EL (cell line): ENCODE measurements around the gene ANKRD29.

Experiments used
- DNase-seq: peaks from one replicate; pipeline ENCODE4 v3.0.0-alpha.2; 2016

Gene ANKRD29

GRCh38 chr18:23662309-23663263 is at the start of gene ANKRD29:
TSS of gene ANKRD29 (minus strand) at chr18:23662911. CDS start at chr18:23662730, 181 bp downstream.
- DNase-seq = peak; percentile 45

GRCh38 chr18:23712445-23712844 is 49.7 kb upstream of the ANKRD29 start:
- DNase-seq = no peak

DNA sequence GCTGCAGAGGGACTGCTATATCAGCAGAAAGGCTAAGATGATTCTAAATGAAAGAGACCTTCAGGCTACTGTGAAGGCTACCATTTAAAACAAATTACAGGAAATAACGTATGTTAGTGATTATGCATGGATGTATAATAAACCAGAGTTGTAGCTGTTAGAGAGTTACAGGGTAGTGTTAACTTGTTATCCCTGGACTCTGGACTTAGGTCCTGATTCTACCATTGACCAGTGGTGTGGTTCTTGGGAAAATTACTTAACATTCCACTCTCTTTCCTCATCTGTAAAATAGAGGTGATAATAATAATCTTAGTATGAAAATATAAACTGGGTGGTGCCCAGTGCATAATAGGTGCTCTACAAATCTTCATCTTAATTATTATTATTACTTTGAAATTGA is 48.7 kb upstream of the ANKRD29 start:
- no peak for DNase-seq

GRCh38 chr18:23710946-23711345 is 48.2 kb upstream of the ANKRD29 start:
- no peak for DNase-seq

GRCh38 chr18:23710068-23710527 is 47.4 kb upstream of the ANKRD29 start:
- DNase-seq = peak; percentile 42

DNA sequence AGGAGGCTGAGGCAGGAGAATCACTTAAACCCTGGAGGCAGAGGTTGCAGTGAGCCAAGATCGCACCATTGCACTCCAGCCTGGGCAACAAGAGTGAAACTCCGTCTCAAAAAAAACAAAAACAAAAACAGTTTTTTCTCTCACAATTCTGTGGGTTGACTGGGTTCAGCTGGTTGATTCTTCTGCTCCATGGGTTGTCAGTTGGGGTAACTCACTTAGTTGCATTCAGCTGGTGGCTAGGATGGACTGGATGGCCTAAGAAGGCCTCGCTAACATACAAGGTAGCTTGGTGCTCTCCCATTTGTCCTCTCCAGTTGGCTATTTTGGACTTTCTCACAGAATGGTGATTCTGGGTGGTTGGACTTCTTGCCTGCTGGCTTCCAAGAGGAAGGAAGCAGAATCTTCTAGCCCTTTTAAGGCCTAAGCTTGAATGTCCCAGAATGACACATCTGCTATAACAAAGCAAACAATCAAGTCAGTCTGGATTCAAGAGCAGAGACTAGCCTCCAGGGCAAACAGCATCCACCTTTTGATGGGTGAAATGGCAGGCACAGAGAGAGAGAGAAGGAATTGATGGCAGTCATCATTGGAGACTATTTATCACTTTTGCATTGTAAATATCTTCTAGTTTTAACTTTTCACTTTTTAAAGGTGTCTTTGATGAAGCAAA is 44.4 kb upstream of the ANKRD29 start:
- no peak for DNase-seq

DNA sequence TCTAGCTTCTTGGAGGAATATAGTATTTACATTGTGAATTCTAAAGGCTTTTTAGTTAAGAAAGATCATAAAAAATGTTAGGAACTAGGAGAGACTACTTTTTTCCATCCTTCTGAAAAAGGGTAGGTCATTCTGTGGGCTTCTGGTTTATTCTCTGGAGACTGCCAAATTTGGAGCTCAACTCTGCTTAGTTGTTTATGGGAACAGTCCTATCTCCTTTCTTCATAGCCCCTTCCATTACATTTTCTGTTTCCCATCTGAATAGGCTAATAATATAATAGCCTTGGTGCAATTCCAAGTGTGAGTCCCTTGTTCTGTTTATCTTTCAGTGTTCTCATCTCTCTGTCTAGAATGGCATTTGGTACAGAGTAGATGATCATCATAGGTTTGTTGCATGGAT is 42.1 kb upstream of the ANKRD29 start:
- DNase-seq = no peak

DNA sequence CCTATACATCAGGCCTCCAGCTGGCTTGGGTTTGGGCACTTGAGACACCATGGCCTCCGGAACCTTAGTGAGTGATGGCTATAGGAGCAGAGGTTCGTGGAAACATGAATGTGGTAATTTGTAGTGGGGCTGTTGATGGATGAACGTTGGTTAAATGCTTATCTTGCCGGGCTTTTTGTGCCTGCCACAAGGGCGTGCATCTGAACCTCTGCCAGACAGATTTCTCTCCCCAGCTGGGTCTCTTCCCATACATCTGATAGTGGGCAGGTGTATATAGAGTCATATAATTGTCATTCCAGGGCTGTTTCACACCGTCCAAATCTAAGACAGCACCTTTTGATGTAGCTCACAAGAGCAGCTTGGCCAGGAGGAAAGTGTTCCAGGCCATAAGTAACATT is 41.3 kb upstream of the ANKRD29 start:
- DNase-seq = no peak

DNA sequence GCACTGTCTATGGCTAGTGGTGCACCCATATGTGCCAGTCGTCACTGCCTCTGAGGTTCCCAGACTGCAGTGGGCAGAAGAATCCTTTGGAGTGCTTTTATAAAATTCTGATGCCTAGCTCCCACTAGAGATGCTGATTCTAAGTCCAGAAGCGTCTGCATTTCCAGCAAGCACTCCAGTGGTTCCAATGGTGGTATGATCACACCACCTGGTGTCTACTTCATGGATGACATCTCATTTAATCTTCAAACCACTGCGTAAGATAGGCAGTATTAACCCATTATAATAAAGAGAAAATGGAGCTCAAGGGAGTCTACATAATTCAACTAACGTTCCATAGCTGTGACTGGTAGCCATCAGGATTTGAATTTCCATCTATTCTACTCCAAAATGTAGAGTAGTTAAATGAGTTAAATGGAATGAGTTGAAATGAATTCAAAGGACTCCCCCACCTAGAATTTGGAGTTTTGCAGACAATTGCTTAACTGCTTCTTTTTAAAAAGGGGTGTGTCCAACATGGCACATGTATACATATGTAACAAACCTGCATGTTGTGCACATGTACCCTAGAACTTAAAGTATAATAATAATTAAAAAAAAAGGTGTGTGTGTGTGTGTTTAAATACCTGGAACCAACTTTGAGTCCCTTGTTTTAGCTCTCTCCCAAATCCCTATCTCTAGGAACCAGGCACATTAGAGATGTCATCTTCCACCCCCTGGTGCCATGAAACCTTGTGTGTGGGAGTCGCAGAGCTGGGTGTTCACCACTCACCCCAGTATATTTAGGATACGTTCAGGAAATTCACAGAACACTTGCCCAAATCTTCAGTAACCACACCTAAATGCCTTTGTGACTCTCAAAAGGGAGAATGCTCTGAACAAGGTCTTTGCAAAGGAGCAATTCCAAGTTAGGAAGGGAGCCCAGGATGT is 40.6 kb upstream of the ANKRD29 start:
- peak; percentile 69 for DNase-seq

DNA sequence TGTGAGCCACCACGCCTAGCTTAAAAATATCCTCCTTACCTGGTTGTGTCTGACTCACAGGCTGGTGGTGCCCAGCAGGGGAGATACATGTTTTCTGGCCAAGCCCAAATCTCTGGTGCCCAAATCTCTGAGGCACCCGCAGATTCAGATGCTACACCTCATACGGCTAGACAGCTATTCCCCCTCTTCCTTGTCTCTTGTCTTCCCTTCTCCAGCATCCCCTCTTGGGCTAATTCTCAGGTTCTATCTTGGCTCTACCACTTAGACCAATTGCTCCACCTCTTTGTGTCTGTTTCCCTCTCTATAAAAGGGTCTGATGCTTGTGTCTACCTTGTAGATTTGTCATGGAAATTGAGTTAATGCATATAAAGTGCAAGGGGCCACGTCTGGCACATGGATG is 39.9 kb upstream of the ANKRD29 start:
- no peak for DNase-seq

DNA sequence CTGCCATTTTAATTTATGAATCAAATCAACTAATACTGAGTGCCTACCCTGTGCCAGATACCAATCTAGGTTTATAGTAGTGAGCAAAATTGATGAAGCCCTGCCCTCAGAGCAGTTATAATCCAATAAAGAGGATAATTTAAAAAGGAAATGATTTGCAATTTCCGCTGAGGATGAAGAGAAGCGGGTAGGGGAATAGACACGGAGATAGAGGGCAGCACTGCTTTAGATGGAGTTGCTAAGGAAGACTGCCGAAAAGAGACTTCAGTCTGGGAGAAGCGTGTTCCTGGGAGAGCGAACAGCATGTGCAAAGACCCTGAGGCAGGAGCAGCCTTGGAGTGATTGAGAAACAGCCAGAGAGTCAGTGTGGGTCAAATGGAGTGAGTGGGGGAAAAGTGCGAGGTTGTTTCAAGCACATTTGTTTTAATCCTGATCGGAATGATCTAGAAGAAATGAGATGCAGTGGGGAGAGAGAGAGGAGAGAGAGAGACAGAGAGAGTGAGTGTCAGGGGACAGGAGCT is 38.9 kb upstream of the ANKRD29 start:
- DNase-seq = no peak

GRCh38 chr18:23701017-23701416 is 38.3 kb upstream of the ANKRD29 start:
- no peak for DNase-seq

DNA sequence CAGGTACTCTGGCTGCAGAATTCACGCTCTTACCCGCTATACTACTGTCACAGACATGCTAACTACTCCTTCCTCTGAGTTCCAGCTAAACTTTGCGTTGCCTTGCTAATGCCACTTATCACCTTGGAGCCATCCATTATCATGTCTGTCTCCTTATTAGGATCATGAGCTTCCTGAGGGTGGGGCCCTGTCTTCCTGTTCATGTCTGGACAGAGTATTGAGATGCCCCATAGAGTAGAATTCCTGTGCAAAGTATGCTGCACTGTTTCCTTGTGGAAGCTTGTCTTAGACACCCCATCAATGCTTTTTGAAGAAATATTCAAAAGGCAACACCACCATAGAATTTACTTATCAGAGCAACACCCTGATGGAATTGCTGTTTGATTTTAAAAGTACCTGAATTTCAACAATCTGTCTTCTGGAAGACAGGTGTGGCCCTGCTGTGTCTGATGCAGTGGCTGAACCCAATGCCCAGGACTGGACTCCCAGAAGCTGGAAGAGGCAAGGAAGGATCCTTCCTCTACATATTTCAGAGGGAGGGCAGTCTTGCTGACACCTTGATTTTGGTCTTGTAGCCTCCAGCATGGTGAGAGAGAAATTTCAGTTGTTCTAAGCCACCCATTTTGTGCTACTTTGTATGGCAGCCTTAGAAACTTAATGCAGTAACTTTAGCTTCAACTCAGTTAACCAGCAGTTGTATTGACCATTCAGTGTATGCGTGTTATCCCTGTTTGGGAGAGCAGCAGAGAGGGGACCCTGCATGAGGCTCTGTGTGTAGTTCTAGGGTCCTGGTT is 32.1 kb upstream of the ANKRD29 start:
- no peak for DNase-seq

GRCh38 chr18:23693846-23694245 is 31.1 kb upstream of the ANKRD29 start:
- no peak for DNase-seq

DNA sequence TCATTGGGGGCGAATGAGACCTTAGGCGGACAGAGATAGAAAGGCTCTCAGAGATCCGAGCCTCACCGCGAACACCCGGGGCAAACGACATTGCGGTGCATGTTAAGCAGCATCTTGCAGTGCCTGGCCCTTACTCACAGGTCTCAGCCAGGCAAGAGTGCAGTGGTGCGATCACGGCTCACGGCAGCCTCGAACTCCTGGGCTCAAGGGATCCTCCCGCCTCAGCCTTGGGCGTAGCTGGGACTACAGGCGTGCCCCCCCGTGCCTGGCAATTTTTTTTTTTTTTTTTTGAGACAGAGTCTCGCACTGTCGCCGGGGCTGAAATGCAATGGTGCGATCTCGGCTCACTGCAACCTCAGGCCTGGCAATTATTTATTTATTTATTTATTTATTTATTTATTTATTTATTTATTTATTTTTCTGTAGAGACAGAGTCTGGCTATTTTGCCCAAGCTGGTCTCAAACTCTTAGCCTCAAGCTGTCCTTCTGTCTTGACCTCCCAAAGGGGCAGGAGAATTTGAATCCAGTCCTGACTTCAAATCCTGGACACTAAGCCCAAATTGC is 27.9 kb upstream of the ANKRD29 start:
- peak; percentile 11 for DNase-seq

GRCh38 chr18:23689616-23690504 is 27.1 kb upstream of the ANKRD29 start:
- DNase-seq = peak; percentile 18

DNA sequence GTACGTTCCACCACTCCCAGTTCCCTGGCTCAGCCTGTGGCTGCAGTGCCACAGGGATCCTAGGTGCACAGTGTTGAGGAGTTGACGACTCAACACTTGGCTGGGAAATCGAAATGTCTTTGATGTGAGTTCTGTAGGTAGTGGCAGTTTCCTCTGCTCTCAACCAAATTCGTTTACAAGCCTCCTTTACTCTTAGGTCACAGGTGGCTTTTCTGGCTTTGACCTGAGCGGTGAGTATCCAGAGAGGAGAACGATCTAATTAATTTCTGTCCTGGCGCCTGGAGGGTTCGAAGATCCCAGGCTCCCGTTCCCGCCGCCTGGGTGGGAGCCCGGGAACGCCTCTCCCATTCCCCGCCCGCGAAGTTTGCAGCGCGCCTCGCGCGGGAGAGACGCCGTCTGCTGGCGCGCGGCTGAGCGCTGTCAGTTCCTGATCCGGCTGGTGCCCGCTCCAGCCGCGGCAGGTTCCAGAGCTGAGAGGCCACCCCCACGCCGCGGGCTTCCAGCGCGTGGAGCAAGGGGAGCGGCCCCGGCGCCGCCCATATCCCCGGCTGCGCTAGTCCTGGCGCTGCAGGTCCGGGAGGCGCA is 26.4 kb upstream of the ANKRD29 start, which contains the start of gene LAMA3:
Gene LAMA3, plus strand, starts transcription at position 423 of the 585 bp plus-strand sequence. CDS start 231 bp downstream, outside the sequence.
- peak; percentile 66 for DNase-seq

GRCh38 chr18:23688528-23688927 is 25.8 kb upstream of the ANKRD29 start:
- DNase-seq = no peak

DNA sequence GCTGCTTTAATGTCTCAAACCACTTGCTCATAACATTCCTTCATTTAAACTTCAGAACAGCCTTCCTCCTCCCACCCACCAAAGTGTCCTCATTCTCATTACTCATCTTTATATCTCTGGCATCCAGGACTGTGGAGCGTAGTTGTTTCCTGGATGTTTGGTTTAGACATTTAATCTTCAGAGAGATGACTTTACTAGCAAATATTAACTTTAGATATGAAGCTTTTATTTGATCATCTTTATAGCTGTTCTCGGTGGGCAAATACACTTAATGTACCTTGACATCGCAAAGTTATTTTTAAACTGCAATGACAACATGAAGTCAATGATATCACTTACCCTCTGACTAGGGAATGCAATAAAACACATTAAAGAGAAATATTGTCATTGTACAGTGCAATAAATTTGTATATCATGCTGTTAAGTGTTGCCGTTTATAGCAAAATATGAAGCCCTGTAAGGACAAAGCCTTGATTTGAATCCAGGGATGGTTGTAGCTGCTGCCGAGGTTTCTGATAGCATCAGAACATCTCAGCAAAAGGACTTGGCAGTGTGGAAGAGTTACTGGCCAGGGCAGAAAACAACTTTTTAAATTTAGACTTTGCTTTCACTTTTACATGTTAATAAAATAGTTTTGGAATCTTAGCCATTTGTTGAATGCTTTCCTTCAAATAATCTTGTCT is 21.9 kb upstream of the ANKRD29 start:
- DNase-seq = peak; percentile 69
